ENCODE measurements around the gene LPCAT3.
A peak's percentile ranks its signal among the peaks of the same experiment; 100 is the strongest.

Gene LPCAT3

GRCh38 chr12:6961695-6962284, 56.5 kb downstream of the LPCAT3 start:
- peak; percentile 77 for DNase-seq (ENCODE audit: low read depth)
- peak; percentile 51 for TF ChIP-seq CTCF (conservative IDR thresholded peaks at IDR 0.05; ENCODE audit: control insufficient read depth, insufficient read depth, low read depth, low read length)
- H3K4me3 ChIP-seq (ENCODE audit: control insufficient read depth, low read depth, low read length): peak overlapping the region; percentile 21

GRCh38 chr12:6961278-6961694, 57.0 kb downstream of the LPCAT3 start:
- peak; percentile 78 for DNase-seq (ENCODE audit: low read depth)
- H3K4me3 ChIP-seq (ENCODE audit: control insufficient read depth, low read depth, low read length): no peak overlapping the region
- no peak for TF ChIP-seq CTCF (conservative IDR thresholded peaks at IDR 0.05; ENCODE audit: control insufficient read depth, insufficient read depth, low read depth, low read length)

GRCh38 chr12:6960593-6961277, 57.5 kb downstream of the LPCAT3 start:
- H3K4me3 ChIP-seq (ENCODE audit: control insufficient read depth, low read depth, low read length): no peak overlapping the region
- DNase-seq (ENCODE audit: low read depth): peak; percentile 44
- peak; percentile 16 for TF ChIP-seq CTCF (conservative IDR thresholded peaks at IDR 0.05; ENCODE audit: control insufficient read depth, insufficient read depth, low read depth, low read length)

- no peak for TF ChIP-seq CTCF (conservative IDR thresholded peaks at IDR 0.05; ENCODE audit: control insufficient read depth, insufficient read depth, low read depth, low read length)
- no peak overlapping the region for H3K4me3 ChIP-seq (ENCODE audit: control insufficient read depth, low read depth, low read length)
- no peak for DNase-seq (ENCODE audit: low read depth)
These were observed 58.3 kb downstream of the LPCAT3 start for GRCh38 chr12:6959805-6960592.

- no peak overlapping the region for H3K4me3 ChIP-seq (ENCODE audit: control insufficient read depth, low read depth, low read length)
- no peak for DNase-seq (ENCODE audit: low read depth)
- no peak for TF ChIP-seq CTCF (conservative IDR thresholded peaks at IDR 0.05; ENCODE audit: control insufficient read depth, insufficient read depth, low read depth, low read length)
These were observed 59.0 kb downstream of the LPCAT3 start for GRCh38 chr12:6959058-6959804.

- H3K4me3 ChIP-seq (ENCODE audit: control insufficient read depth, low read depth, low read length): no peak overlapping the region
- no peak for DNase-seq (ENCODE audit: low read depth)
- TF ChIP-seq CTCF (conservative IDR thresholded peaks at IDR 0.05; ENCODE audit: control insufficient read depth, insufficient read depth, low read depth, low read length): no peak
These were observed 59.6 kb downstream of the LPCAT3 start for GRCh38 chr12:6958609-6959057.
